Measurements from ENCODE around the gene CCL26.

CCL26 gene

GRCh38 chr7:75772081-75773077 is at the start of gene CCL26:
TSS of gene CCL26 (minus strand) at chr7:75772211. CDS start at chr7:75772176, 35 bp downstream.
- DNase-seq (ENCODE audit: low spot score) = peak; percentile 56

- DNase-seq (ENCODE audit: low spot score) = no peak
These were observed 48.7 kb upstream of the CCL26 start for GRCh38 chr7:75820688-75821087.

GRCh38 chr7:75819711-75820110 is 47.7 kb upstream of the CCL26 start:
- DNase-seq (ENCODE audit: low spot score) = no peak

- no peak for DNase-seq (ENCODE audit: low spot score)
These were observed 46.5 kb upstream of the CCL26 start for GRCh38 chr7:75818472-75818871.

- DNase-seq (ENCODE audit: low spot score) = no peak
These were observed 45.1 kb upstream of the CCL26 start for GRCh38 chr7:75817116-75817515.

- no peak for DNase-seq (ENCODE audit: low spot score)
These were observed 43.5 kb upstream of the CCL26 start for GRCh38 chr7:75815418-75816064.

- no peak for DNase-seq (ENCODE audit: low spot score)
These were observed 42.5 kb upstream of the CCL26 start for GRCh38 chr7:75814407-75814947.

- no peak for DNase-seq (ENCODE audit: low spot score)
These were observed 41.8 kb upstream of the CCL26 start, which contains the start of gene CCL24 for GRCh38 chr7:75813781-75814236. TSS of gene CCL24 (minus strand) at chr7:75813806. CDS start at chr7:75813715, 91 bp downstream.

- DNase-seq (ENCODE audit: low spot score) = no peak
These were observed 41.1 kb upstream of the CCL26 start for GRCh38 chr7:75813084-75813483.

- no peak for DNase-seq (ENCODE audit: low spot score)
These were observed 40.1 kb upstream of the CCL26 start for GRCh38 chr7:75811894-75812678.

GRCh38 chr7:75809396-75809795 is 37.4 kb upstream of the CCL26 start:
- no peak for DNase-seq (ENCODE audit: low spot score)

GRCh38 chr7:75808106-75808505 is 36.1 kb upstream of the CCL26 start:
- DNase-seq (ENCODE audit: low spot score) = no peak

- DNase-seq (ENCODE audit: low spot score) = no peak
These were observed 35.4 kb upstream of the CCL26 start for GRCh38 chr7:75807452-75807851.

GRCh38 chr7:75806560-75807307 is 34.7 kb upstream of the CCL26 start:
- DNase-seq (ENCODE audit: low spot score) = no peak

- DNase-seq (ENCODE audit: low spot score) = no peak
These were observed 32.7 kb upstream of the CCL26 start for GRCh38 chr7:75804705-75805104.

GRCh38 chr7:75804004-75804403 is 32.0 kb upstream of the CCL26 start:
- DNase-seq (ENCODE audit: low spot score) = no peak

GRCh38 chr7:75802552-75802821 is 30.5 kb upstream of the CCL26 start:
- no peak for DNase-seq (ENCODE audit: low spot score)

- DNase-seq (ENCODE audit: low spot score) = peak; percentile 55
These were observed 26.8 kb upstream of the CCL26 start for GRCh38 chr7:75798770-75799169.

GRCh38 chr7:75796420-75796819 is 24.4 kb upstream of the CCL26 start:
- no peak for DNase-seq (ENCODE audit: low spot score)

GRCh38 chr7:75795831-75796285 is 23.8 kb upstream of the CCL26 start:
- DNase-seq (ENCODE audit: low spot score) = no peak

- no peak for DNase-seq (ENCODE audit: low spot score)
These were observed 21.7 kb upstream of the CCL26 start for GRCh38 chr7:75793676-75794075.

Data from SW480 (cell line).